Activated CD8-positive, alpha-beta memory T cell treated with anti-CD3 and anti-CD28 coated beads for 4 hours (primary cell): Measurements from ENCODE around the gene VPS41.
"Not testable (repeated sequence)": the region's sequence is repeated elsewhere in the genome, so short reads cannot be mapped to it uniquely, and the experiment has no call there.

Source experiments
- DNase-seq, 2 donors: peaks; one replicate each; pipeline ENCODE4 v3.0.0-alpha.2; 2020; ENCODE audit warnings: low read depth in 2 of 2

Gene VPS41

DNA sequence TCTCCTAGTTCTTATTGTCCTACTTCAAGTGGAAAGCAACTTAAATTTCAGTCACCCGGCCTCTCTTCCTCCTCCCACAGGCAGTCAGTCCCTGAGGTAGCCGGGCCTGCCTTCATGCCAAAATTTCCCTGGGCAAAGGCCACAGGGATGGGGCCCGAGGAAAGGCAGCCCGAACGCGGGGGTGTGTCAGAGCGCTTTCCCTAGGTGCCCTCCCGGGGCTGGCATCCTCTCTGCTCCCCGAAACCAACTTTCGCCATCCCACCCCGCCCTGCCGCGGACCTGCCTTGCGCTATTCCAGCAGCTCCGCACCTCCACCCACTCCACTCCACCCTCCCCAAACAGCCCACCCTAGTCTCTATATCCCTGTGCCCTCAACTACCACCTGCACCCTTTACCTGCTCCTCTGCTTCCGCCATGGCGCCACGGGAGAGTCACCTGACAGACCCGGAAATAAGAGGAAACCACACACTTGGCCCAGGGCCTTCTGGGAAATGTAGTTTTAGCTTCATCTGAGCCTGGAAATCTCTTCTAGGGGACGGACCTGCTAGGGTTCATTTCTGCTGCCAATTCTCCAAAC lies at the start of gene VPS41:
Gene VPS41 (minus strand): TSS at position 433 of the 577 bp plus-strand sequence. CDS start 17 bp downstream, at position 416.
- DNase-seq, result peak; percentile 50 to 68

DNA sequence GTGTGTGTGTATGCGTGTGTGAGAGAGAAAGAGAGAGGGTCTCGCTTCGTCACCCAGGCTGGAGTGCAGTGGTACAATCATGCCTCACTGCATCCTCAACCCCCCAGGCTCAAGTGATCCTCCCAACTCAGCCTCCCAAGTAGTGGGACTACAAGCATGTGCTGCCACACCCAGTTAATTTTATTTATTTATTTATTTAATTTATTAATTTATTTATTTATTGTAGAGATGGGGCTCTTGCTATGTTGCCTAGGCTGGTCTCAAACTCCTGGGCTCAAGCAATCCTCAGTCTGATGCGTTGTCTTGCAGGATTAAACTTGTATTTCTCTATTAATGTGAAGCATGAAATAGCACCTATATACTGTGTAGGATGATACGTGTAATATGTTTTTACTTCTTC lies 46.9 kb upstream of the VPS41 start:
- DNase-seq, result no peak

DNA sequence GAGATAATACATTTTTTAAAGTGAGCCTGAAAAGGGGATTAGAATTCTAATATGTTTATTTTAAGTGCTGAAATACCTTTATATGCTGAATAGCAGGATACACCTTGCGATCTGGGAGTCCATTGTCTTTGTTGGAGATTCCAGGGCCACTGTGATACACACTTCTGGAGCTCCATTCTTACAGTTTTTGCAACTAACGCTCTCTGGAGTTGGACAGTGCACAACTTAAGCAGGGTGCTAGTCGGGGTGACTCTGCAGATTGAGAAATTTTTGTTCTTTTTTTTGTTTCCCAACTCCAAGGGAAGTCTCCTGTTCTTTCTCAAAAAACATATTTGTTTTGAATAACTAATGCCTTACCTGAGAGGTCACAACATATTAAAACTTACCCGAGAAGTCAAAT lies 45.0 kb upstream of the VPS41 start:
- no peak for DNase-seq

DNA sequence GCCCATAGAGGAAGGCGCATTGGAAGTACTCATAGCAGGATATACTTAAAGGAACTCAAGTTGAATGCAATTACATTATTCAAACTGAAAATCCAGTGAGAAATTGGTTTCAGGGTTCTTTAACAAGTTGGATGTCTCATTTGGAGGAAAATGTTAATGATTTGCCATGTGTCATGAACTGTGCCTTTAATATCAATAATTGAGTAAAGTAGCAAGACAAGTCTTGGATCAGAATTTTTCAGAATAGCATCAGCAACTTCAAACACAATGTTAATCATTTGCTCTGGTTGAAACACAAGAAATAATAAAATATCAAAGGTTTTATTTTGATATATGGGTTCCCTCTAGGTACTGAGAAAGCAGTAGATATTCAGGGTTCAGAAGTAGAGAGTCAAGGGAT lies 44.2 kb upstream of the VPS41 start:
- DNase-seq, result no peak

DNA sequence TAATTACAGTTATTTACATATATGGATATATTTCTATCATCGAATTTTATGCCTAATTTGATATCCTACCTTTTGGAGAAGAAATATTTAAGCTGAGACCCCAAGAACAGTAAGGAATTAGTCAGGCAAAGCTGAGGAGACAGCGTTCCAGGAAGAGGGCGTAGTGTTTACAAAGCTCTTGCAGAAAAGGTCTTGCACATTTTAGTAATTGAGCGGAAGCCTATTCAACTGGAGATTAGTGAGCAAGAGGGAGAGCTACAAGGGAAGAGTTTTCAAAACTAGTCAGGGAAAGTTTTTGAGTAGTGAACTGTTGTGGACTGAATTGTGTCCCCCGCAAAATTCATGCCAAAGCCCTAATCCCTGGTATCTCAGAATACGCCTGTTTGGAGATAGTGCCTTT lies 42.2 kb upstream of the VPS41 start:
- DNase-seq, result no peak

DNA sequence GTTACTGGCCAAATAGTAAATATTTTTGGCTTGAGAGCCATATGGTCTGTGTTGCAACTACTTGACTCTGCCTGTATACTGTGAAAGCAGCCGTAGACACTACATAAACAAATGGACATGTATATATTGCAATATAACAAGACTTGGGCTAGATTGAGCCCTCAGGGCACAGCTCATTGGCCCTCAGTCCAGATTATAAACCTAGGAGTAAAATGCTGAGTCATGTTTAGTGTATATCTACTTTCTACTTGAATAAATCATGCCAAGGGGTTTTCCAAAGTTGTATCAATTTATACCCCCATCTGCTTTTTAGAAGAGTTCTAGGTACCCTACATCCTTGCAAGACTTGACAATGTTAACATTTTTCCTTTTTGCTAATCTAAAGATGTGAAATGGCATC lies 41.3 kb upstream of the VPS41 start:
- no peak for DNase-seq

DNA sequence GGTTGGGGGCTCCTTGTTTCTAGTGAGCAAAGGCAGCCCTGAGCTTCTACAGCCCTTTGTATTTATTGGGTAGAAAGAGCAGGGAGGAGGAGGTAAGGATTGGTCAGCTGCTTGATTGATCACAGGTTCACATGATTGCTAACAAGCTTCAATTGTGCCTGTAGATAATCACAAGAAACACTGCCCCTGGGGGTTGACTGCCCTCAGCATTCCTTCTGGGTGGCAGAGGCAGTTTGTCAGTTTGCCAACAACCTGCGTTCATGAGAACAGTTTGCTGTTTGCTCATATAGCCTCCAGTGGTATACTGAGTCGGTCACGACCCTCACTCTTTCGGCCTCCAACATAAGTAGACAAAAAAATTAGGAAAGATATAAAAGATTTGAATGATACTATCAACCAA lies 38.5 kb upstream of the VPS41 start:
- DNase-seq, result not testable (repeated sequence)

DNA sequence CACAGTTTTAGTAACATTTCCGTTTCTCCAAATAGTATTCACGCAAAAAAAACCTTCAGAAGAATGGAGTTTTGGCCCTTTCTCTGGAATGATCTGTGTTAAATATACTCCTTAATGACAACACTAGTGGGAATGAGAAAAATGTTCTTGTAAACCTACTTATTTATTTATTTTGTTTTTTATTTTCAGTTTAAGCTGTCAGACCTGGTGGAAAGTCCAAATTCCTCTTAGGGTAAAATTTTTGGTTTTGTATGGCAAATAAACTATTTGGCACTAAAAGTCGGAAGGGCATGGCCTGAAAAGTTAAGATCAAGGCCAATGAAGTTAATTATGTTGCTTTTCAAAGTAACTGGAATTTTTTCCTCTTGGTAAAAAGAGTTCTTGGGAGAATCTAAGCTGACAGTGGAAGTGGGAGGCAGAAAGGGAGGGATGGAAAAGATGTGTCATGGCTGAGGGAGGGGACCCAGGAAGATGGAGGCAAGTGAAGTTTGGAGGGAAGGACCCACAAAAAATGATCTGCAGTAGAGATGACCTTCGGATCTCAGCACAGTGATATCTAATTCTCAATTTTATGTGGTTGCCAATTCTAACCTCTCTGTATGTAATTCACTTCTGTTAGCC lies 33.5 kb upstream of the VPS41 start:
- DNase-seq, result no peak

DNA sequence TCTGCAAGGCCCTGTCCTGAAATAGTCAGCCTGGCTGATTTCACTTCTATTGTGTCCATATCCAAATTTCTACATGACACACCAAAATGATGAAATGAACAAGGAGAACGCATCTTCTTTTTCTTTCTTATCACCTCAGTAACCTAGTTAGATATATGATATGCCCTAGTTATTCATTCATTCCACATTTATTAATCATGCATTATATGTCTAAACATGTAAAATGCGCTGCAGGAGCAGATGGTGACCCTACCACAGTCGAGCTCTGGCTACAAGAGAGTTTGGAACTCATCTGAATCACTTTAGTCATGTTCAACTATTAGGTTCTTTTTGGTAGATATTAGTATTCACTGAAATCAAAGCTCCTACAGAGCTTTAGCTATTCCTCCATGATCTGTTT lies 31.8 kb upstream of the VPS41 start:
- no peak for DNase-seq

DNA sequence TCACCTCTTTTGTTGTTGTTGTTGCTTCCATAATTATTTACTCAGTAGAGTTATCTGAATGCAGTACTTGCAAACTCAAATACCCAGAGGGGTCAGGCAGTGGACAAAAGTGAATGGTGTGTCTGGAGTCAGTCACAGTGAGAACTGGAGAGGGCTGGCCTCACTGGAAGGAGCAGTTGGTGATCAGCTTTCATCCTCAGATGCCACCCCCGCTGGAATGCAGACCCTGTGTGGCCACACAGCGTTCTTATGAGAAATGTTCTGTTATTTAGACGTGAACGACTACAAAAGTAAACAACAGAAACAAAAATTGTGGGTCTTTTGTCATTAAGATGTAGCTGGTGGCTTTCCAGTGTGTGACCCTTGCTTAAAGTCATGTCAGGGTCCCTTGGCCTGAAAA lies 29.6 kb upstream of the VPS41 start:
- DNase-seq, result no peak

DNA sequence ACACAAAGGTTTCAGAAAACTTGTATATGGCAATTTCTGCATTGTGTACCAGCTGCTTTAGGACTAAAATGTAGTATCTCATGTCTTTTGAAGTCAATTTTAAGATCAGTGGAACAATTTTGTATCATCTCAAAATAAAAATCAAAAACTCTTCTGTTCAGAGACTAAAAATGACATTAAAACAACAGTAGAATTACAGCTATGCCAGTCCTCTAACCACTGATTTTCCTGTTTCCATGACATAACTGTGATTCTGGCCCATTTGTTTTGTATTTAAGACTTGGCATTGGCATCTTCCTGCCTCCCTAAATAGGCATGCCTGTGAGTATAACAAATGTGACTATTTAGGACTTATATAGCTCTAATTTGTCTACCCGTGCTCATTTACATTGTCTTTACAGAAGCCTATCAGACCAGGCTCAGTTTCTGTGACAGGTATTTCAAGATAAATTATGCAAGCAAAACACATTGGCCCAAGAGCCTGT lies 29.1 kb upstream of the VPS41 start:
- DNase-seq, result no peak

DNA sequence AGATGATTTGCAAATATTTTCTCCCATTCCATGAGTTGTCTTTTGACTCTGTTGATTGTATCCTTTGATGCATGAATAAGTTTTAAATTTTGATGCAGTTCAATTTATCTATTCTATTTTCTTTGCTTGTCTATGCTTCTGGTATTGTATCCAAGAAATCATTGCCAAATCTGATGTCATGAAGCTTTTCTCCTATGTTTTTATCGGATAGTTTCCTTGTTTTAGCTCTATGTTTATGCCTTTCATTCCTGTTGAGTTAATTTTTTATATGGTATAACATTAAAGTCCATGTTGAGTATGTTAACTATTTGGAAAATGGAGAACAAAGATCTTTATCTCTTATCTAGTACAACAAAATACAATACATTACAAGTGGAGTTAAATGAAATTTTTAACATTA lies 27.6 kb upstream of the VPS41 start:
- no peak for DNase-seq

DNA sequence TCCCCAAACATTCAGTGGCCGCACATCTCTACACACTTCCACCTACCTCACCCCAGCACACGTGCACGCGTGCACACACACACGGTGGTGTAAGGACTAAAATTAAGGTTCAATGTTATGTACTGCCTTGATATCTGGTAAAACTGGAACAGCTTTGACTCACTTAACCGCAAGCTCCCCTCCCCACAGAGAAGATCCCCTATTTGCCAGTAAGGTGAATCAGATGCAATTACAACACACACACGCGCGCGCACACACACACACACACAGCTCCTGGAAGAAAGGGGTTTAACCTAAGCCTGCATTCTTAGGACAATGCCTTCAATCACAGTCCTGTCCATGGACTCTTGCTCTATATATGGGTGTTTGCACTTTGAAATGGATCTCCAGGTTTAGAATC lies 25.5 kb upstream of the VPS41 start:
- DNase-seq, result no peak

DNA sequence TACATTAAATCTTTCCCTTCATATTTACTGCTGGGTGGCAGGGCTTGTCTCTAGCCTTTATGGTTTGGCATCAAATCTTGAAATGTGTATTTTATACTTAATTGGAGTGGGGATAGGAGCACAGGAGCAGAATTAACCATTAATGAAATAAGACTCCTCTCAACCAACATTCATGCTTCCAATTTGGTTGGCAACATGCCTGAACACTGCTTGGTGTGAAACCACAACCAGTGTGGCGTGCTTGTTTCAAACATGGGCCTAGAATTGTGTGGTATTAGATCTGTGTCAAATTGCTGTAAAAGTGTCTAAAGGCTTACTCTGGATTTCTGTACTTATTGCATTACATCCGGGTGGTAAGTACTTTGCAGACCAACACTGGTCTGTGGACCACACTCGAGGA lies 25.1 kb upstream of the VPS41 start:
- no peak for DNase-seq

DNA sequence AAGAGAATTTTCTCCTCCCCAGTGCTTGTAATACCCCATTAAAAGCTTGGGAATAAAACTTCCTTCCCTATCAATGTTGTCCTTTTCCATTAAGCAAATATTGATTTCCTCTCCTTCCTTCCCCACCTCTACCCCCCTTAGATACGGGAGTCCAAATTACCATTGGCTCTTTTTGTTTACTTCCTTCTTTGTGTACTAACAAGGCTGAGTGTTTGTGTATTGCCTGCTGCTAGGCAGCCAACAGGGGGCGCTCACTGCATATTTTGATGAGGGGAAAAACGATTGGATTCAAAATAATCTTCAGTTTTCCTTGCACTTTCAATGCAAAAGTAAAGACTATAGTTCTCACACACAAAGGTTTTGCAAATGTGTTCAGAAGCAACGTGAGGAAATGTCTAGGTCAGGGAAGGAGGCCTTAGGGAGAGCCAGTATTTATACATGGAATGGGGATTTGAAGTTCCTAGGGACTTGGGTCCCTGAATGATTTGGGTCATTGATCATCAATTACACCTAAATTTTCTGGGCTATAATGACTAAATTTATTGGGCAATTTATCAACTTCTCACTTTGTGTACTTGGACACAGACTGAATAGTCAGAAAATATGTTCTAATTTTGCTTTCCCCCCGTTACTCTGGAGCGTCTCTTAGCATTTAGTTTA lies 23.6 kb upstream of the VPS41 start:
- no peak for DNase-seq

DNA sequence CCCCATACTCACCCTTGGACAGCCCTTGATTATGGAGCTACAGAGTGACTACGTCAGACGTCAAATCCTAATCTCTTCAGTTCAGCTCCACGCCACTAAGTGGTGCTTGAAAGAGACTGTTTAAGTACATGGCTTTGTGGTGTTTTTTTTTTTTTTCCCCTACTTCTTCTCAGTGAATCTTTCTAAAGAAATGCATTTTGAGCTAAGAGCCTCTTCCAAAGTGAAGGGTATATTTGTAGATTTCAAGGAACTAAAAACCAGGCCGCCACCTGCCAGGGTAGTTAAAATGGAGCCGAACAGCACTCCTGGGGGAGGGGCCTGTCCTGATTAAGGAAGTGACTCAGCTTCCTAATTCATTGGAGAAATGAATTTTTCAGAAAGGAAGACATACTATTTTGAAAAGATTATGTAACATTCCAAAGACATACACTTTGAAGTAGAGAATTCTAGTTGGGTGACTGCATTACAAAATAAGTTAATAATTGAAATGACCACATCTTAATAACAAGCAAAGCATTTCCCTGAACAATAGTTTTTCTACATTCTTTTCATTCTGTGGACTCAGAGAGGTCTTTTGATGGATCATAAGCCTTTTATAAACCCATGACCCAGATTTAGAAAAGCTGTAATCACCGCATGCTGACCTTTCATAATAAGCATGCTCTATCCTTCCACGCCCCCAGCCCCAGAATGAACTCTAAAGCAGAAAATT lies 20.6 kb upstream of the VPS41 start:
- no peak for DNase-seq

DNA sequence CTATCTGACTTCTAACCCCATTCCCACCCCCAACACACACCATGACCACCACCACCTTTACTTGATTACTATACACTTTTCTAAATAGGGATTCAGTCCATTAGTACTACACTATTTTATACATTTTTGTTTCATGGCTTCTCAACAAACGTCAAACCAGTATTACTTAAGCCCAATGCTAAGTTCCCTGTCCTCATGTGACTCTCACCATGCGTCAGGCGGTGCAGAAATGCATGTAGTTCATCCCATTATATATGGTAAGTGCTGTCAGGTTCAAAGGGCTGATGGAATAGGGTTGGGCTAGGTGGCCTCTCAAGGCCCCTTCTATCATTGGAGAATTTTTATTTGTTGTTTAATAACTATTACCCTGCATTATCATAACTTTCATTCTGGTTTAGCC lies 19.5 kb upstream of the VPS41 start:
- no peak for DNase-seq

DNA sequence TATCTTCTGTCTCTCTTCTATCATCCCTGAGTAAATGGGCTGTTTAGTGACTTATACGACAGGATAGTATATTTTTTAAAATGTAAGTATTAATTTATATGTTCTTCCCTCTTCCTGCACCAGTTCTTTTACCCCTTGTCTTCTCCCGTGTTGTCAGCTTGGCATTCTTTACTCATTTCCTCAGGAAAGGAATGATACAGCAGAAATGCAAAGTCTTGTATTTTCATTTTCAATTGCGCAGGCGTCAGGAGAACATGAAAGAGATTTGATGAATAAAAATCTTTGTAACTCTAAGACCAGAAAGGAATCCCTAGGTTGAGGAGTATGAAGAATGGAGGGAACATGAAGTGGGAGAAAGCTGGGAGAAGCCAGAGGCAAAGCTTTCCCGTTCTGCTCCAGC lies 18.8 kb upstream of the VPS41 start:
- DNase-seq, result no peak

DNA sequence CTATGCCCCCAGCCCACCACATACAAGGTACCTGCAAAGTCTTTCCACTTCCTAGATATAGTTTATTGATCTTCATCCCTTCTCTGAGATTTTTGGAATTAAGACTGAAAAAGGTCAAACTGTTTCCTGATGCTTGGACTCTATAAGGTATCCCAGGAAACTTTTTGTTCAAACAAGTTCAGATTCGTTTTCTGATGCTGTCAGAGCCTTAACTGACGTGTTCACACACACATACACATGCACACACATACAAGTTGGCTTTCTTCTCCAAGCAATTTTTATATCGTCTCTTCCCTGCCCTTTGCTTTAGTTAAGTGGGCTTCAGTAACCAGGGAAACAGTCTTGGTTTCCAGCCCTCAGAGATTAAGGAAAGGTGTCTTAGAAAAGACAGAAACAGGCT lies 11.7 kb upstream of the VPS41 start:
- DNase-seq, result no peak

DNA sequence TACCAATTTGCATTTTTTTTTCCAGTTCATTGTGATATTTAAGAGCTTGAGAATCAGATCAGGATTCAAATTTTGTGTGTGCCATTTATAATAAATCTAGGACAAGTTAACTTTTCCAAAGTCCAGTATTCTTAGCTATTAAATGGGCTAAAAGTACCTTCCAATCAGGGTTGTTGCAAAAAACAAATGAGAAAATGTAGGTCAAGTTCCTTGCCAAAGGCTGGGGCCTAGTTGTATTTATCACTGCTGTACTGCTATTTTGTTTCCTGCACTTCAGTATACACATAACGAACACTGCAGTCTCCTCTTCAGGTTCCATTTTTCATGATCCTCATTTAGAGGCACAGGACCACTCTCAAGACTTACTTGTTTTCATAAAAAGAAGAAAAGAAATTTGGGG lies 7.4 kb upstream of the VPS41 start:
- DNase-seq, result no peak

DNA sequence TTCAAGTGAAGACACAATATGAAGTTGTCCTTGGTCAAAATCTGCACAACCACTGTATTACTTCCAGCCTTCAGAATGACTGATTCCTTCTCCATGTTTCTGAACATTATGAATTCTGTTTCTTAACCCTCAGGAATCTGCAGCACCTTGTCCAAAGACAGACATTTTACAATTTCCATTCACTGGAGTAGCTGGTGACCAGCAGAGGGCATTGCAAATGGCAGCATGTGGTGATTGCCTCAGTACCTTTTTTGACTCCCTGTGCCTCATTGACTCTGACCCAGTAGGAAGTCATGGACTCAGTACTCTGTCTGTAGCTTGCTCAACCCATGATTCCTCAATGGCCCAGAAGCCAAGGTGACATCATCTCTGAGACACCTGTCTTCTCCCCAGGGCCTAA lies 879 bp upstream of the VPS41 start:
- DNase-seq, result no peak

DNA sequence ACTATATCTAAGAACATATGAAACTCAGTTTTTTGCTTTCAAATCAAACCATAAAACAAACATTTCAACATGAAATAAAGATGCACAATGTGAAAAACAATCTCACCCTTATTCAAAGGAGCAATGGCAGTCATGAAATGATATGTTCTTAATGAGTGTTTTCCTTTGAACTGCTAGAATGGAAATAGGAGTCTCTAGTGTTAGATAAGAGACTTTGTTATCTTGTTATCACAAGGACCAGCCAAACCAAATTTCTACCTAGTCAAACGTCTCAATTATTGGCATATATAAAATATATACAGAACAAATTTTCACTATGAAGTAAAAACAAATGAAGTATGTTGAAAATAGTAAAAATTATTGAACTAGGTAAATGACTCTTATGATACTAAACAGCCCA lies 1.2 kb downstream of the VPS41 start:
- DNase-seq, result no peak

DNA sequence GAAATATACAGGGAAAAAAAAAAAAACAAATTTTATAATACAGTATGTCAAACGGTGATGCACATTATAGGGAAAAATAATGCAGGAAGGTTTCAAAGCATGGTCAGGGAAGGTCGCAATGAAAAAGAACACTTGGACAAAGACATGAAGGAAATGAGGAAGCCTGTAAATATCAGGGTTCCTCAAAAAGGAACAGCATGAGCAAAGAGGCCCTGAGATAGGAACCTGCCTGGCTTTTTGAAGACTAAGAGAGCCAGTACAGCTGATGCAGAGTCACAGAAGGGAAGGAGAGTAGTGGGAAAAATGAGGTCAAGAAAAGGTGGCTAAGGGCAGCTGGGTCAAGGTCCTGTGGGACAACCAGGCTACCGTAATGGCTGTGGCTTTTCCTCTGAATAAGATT lies 1.9 kb downstream of the VPS41 start:
- DNase-seq, result no peak
